Right lung (tissue), 5 donors: Measurements from ENCODE around the gene SPOCK2. TPM values are rescaled to one million over a fixed set of nuclear protein-coding genes. Genes with fewer than 3 reads are reported as not detected.

Experiments used
- DNase-seq, 2 donors: peaks; one replicate each; pipeline ENCODE4 v3.0.0-alpha.2; 2013
- polyA plus RNA-seq, 5 donors: library from polyadenylated mRNA; unstranded; fragments of 120-200 nt; gene quantifications; one replicate each; pipeline versions ENCODE4 v1.2.1 to v1.2.3, GENCODE V29; 2013; ENCODE audit warnings: inconsistent platforms in 1 of 5, low replicate concordance in 1 of 5; ENCODE audit not compliant: insufficient read length in 5 of 5, insufficient read depth in 1 of 5

Gene SPOCK2
- polyA plus RNA-seq, 5 donors: 4.7 to 11.0 (median 8.8) TPM

GRCh38 chr10:72058347-72058898 is 29.9 kb downstream of the SPOCK2 start:
- no peak for DNase-seq

GRCh38 chr10:72056932-72057751 is 31.2 kb downstream of the SPOCK2 start:
- DNase-seq: no peak

GRCh38 chr10:72056113-72056512 is 32.2 kb downstream of the SPOCK2 start:
- DNase-seq: no peak

DNA sequence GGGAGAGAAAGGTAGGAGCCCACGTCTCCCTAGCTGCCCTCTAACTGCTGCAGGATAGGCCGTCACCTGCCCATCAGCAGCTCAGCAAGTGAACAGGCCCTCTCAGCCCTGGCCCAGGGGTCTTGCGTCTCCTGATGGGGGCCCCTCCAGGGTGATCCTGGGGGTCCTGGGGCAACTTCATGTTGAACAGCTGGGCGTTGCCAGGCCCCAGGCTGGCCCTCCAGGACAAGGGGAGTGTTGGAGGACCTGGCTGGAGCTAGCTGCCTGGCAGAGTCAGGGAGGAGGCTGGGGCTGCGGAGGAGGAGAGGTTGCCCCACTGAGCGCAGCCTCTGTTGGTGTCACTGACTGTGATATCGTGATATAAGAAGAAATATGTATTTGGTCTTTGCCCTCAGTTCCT is 34.7 kb downstream of the SPOCK2 start:
- no peak for DNase-seq

DNA sequence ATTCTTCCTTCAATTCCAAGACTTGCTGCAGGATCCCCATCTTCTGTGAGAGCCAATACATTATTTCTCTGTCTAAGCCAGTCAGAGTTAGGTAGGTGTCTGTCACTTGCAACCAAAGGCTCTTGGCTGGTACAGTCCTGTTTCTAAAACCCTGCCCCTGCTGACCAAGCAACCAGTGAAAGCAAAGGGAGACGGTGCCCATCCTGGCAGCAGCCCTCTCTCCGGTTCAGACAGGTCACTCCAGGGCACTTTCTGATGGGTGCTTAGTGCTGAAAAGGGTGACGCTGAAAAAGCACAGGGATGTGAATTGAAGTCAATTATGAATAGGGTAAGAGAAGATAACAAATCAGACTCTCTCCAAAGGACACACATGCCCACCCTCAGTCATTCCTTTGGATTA is 37.5 kb downstream of the SPOCK2 start:
- no peak for DNase-seq

- DNase-seq: no peak
Observed at GRCh38 chr10:72049969-72050781, 38.2 kb downstream of the SPOCK2 start.

DNA sequence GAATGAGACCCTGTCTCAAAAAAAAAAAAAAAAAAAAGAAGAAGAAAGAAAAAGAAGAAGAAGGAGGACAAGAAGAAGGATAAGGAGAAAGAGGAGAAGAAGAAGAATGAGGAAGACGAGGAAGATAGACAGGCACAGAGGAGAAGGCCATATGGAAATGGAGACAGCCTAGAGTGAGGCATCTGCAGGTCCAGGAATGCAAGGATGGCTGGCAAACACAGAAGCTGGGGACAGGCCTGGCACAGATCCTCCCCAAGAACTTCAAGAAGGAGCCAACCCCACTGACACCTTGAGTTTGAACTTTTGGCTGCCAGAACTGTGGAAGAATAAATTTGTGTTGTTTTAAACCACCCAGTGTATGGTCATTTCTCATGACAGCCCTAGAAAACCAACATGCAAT is 38.9 kb downstream of the SPOCK2 start:
- no peak for DNase-seq

- peak; percentile 89 to 94 for DNase-seq
Observed at GRCh38 chr10:72048450-72049124, 39.8 kb downstream of the SPOCK2 start.

- no peak for DNase-seq
Observed at GRCh38 chr10:72045586-72045985, 42.8 kb downstream of the SPOCK2 start.

GRCh38 chr10:72044417-72045041 is 43.8 kb downstream of the SPOCK2 start:
- peak in 1 of 2 donors; percentile 31 for DNase-seq

DNA sequence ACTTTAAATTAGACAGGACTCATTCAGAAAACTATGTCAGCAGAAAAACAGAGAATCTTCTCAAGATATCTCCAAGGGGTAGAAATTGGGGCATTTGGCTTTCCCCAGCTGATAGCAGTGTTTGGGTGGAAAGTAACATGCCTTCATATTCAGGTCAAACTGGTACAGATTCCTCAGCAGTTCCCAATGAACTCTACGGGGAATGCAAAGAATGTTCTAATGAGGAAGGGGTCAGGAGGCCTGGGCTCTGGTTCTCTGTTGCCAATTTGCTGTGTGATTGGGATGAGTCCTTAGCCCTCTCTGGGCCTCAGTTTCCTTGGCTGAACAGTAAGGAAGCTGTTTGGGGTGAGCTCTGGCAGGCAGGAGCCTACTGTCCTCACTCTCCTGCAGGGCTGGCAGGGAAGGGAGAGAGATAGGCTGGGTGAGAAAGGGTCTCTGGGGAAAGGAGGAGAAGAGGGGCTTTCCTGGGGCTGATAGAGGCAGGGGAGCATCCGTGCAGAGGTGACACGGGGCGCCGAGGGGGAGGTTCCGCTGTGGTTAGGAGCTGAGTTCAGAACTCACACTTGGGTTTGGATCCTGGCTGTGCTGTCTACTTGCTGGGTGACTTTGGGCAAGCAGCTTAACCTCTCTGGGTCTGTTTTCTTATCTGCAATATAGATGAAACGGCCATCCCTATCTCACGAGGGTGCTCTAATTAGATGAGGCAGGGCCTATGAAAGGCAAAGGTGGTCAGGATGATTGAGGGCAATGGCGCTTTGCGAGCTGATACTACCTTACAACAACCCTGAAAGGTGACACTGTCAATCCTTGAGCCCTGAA is 45.1 kb downstream of the SPOCK2 start:
- no peak for DNase-seq

- DNase-seq: no peak
Observed at GRCh38 chr10:72041491-72041890, 46.9 kb downstream of the SPOCK2 start.

DNA sequence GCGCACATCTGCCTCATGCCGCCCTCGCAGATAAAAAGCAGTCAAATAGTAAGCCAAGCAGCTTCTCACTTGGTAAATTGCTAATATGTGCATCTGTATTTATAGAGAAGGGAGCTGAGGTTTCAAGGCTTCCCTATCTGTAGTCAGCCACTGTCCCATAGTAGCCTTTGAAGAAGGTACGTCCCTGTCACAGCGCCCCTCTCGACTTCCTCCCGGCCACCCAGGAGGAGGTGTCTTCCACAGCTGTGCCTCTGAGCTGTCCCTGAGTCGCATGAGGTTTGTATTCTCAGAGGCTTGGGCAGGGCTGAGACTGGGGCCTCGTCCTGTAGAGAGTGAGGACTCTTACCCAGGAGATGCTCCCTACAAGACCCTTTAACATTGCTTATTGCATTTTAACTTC is 49.0 kb downstream of the SPOCK2 start:
- no peak for DNase-seq

GRCh38 chr10:72038458-72039001 is 49.8 kb downstream of the SPOCK2 start:
- DNase-seq: no peak

- no peak for DNase-seq
Observed at GRCh38 chr10:72037811-72038210, 50.5 kb downstream of the SPOCK2 start.

GRCh38 chr10:72037266-72037665 is 51.1 kb downstream of the SPOCK2 start:
- no peak for DNase-seq

- no peak for DNase-seq
Observed at GRCh38 chr10:72035252-72035887, 53.0 kb downstream of the SPOCK2 start.

DNA sequence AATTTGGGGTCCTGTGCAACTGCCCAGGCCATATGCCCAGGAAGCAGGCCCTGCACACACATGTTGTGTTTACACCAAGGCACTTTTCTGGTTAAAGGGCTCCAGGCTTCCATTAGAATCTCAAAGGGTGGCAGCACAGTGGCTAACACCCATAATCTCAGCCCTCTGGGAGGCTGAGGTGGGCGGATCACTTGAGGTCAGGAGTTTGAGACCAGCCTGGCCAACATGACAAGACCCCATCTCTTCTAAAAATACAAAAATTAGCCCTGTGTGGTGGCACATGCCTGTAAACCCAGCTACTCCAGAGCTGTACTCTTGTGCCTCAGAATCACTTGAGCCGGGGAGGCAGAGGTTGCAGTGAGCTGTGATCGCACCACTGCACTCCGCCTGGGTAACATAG is 53.6 kb downstream of the SPOCK2 start:
- DNase-seq: no peak

DNA sequence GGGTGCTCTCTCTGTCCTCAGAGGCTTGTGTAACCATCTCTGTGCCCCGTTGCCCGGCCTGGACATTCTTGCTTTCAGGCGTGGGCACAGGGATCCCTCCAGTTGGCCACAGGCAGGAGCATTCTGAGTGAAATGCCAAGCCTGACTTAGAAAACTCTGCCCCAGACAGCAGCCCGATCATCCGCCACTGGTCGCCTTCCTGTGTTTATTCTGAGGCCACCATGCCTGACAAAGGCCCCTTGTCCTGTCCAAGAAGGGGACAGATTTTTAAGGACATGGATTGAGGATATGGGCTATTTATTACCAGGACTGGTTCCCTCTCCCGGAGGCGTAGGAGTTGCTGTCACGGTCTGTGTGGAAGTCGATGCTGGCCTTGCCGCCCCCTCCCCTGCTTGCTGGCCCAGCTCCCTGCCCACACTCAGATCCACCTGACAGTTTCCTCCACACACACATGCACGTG is 54.3 kb downstream of the SPOCK2 start:
- no peak for DNase-seq
